Measurements from ENCODE around the gene MRPS33. TPM values are rescaled to one million over a fixed set of nuclear protein-coding genes. Genes with fewer than 3 reads are reported as not detected.

The MRPS33 gene
- total and polyA plus RNA-seq, 2 of the 8 experiments (the other 6 are each of a cell fraction or from before 2014, with no cell fraction given) = 22.9 to 62.6 TPM

GRCh38 chr7:140977741-140978140, 37.0 kb downstream of the MRPS33 start (continued):
- no peak for TF ChIP-seq JUN (IDR thresholded peaks at IDR 0.05; ENCODE audit: low read depth, low read length)
- TF ChIP-seq ZNF274 (IDR thresholded peaks at IDR 0.05; ENCODE audit: borderline replicate concordance, extremely low read depth, low read length) = no peak
- TF ChIP-seq CEBPB (IDR thresholded peaks at IDR 0.05; ENCODE audit: low read depth, low read length) = no peak
- TF ChIP-seq ATF2 (IDR thresholded peaks at IDR 0.05; ENCODE audit: low read length) = no peak

Measured in H1 (cell line).